ENCODE results near the gene STAMBPL1.

STAMBPL1 gene

DNA sequence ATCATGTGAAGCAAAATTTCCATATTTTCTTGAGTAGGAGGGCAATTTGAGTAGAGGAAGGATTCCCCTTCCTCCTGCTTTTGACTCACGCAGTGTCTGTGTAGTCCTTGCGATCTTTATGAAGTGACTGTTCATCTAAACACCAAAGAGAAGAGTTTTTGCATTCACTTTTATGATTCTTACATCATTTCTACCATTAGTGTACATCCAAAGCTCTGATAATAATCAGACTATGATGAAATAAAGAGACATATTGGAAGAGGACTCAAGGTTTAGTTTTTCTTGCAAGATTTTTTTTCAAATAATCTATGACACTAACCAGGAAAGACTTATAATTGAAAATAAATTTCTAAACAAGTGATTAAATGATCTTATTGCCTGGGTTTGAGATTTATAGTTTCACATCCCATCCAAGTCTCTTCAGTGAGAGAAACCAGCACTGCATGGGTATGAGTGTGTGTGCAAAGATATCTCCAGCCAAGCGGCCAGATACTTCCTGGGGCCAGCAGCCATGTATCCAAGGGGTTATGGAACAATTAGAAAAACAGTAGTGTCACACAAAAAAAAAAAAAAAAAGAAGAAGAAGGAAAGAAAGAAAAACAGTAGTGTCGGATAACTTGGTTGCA is 74.5 kb downstream of the STAMBPL1 start:
- no peak for DNase-seq

GRCh38 chr10:88957381-88957780 is 77.3 kb downstream of the STAMBPL1 start:
- no peak for DNase-seq

DNA sequence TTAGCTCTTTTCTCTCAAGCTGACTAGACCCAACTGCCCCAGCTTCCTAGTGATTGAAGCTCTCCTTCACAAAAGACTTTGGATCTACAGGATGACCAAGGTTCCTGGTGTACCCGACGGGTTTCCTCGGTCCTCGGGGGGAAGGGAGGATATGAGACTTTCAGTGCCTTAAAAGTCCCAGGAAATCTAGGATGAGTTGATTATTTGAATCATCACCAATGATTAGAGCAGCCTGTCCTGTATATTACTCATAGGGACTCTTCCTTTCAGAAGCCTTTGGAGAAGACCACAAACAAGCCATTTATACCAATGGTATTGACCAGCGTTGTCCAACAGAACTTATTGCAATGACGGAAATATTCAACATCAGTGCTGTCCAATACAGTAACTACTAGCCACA is 78.7 kb downstream of the STAMBPL1 start:
- no peak for DNase-seq

DNA sequence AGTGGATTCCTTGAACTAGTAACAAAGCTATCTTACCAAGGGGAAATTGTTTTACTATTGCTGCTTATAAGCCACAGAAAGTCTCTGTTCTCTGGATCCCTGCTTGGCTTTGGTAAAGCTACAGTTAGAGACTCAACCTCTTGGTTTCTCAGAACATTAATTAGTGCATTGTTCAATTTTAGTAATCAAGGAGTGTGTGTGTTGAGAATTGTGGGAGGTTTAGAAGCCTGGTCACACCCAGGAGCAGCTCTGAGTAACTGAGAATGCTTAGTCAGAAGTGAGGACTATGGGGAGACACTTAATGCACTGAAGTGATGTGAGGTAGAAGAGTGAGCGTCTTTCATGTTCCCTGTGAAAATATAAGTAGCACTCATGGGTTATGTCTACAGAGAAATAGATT is 80.8 kb downstream of the STAMBPL1 start:
- no peak for DNase-seq

- no peak for DNase-seq
These were observed 81.2 kb downstream of the STAMBPL1 start for GRCh38 chr10:88961266-88961665.

DNA sequence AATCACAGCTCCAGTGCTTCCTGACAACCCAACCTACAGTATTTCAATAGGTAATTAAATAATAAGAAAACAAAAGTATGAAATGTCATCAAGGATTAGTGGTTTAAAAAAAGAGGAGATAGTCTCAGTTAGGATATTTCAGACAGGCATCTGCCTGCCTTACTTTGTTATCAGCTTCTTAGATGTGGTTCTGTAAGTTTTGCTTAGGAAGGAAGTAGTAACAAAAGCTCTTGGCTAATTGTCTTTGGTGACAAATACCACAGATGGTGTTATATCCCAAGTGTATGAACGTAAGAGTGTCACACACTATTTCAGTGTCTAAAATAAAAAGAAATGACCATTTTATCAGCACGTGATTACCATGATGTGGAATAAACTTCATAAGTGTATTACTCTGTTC is 82.3 kb downstream of the STAMBPL1 start:
- DNase-seq: peak; percentile 43

DNA sequence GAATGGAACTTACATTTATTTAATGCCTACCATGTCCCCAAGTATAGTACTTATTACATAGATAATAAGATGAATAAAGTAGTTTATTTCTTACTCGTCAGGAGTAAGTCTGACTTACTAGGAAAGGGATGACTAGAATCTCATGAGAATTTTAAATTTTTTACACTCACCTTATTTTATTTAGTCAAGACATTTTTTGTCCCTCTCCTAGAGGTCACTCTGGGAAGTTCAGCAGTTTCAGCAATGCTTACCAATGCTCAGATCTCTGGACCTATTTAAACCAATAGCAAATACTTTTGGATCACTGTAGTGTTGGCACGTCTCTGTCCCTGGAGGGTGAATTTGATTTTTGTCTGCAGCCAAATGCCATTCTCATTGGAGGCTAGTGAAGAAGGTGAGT is 83.3 kb downstream of the STAMBPL1 start:
- DNase-seq: no peak

DNA sequence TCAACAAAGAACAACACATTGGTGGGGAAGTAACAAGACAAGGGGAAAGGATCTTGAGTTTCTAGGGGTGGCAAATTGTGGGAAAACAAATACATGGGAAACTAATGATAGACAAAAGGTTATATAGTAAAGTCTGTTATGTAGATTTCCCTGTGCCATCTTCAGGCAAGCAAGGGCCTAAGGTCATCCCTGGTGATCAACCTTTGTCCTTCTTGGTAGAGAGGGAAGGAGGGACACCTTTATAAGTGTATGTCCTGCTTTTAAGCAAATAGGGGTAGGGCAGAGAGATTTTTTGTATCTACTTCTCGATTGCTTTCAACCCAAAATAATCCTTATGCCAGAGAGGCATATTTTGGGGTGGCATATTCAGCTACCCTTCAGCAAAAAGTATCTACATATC is 84.3 kb downstream of the STAMBPL1 start:
- no peak for DNase-seq

GRCh38 chr10:88964869-88965415 is 84.9 kb downstream of the STAMBPL1 start:
- DNase-seq: no peak

- DNase-seq: no peak
These were observed 86.8 kb downstream of the STAMBPL1 start for GRCh38 chr10:88966797-88967196.

- no peak for DNase-seq
These were observed 88.3 kb downstream of the STAMBPL1 start for GRCh38 chr10:88968391-88968790.

GRCh38 chr10:88971221-88972061 is 91.4 kb downstream of the STAMBPL1 start:
- no peak for DNase-seq

Measured in CD4-positive, alpha-beta T cell treated with Interleukin-4 for 4 hours (primary cell).